ENCODE results near the gene NECAP2.
"Not testable (repeated sequence)": the region's sequence is repeated elsewhere in the genome, so short reads cannot be mapped to it uniquely, and the experiment has no call there.

Gene NECAP2

GRCh38 chr1:16430606-16431005 lies 9.9 kb upstream of the NECAP2 start:
- no peak for DNase-seq

GRCh38 chr1:16433030-16433429 lies 7.5 kb upstream of the NECAP2 start:
- no peak for DNase-seq

- DNase-seq: no peak
These were observed 6.5 kb upstream of the NECAP2 start for GRCh38 chr1:16434007-16434406.

- DNase-seq: no peak
These were observed 6.0 kb upstream of the NECAP2 start for GRCh38 chr1:16434501-16434900.

- DNase-seq: no peak
These were observed 3.5 kb upstream of the NECAP2 start, which contains the start of gene SPATA21 for GRCh38 chr1:16436946-16437474. Gene SPATA21, minus strand, starts transcription at chr1:16437424. Its CDS starts 6,053 bp downstream, at chr1:16431371.

- no peak for DNase-seq
These were observed 2.0 kb upstream of the NECAP2 start for GRCh38 chr1:16438516-16438915.

GRCh38 chr1:16438924-16439323 lies 1.6 kb upstream of the NECAP2 start:
- DNase-seq: no peak

GRCh38 chr1:16440131-16440469 lies 424 bp upstream of the NECAP2 start:
- DNase-seq: no peak

- no peak for DNase-seq
These were observed 750 bp downstream of the NECAP2 start for GRCh38 chr1:16441282-16441665.

- DNase-seq: no peak
These were observed 1.7 kb downstream of the NECAP2 start for GRCh38 chr1:16442265-16442664.

GRCh38 chr1:16442941-16443340 lies 2.4 kb downstream of the NECAP2 start:
- DNase-seq: no peak

GRCh38 chr1:16443975-16444770 lies 3.6 kb downstream of the NECAP2 start:
- DNase-seq: no peak

- DNase-seq: no peak
These were observed 4.5 kb downstream of the NECAP2 start for GRCh38 chr1:16445052-16445451.

- DNase-seq: no peak
These were observed 5.6 kb downstream of the NECAP2 start for GRCh38 chr1:16446116-16446515.

GRCh38 chr1:16447641-16448040 lies 7.1 kb downstream of the NECAP2 start:
- no peak for DNase-seq

GRCh38 chr1:16449065-16449464 lies 8.5 kb downstream of the NECAP2 start:
- no peak for DNase-seq

- no peak for DNase-seq
These were observed 9.1 kb downstream of the NECAP2 start for GRCh38 chr1:16449666-16450065.

GRCh38 chr1:16450863-16451481 lies 10.4 kb downstream of the NECAP2 start:
- no peak for DNase-seq

GRCh38 chr1:16451841-16452528 lies 11.5 kb downstream of the NECAP2 start:
- DNase-seq: no peak

GRCh38 chr1:16454909-16455308 lies 14.4 kb downstream of the NECAP2 start:
- not testable (repeated sequence) for DNase-seq

GRCh38 chr1:16456151-16456550 lies 15.6 kb downstream of the NECAP2 start:
- DNase-seq: not testable (repeated sequence)

GRCh38 chr1:16458831-16459230 lies 18.3 kb downstream of the NECAP2 start:
- DNase-seq: no peak

GRCh38 chr1:16459352-16459925 lies 18.9 kb downstream of the NECAP2 start:
- no peak for DNase-seq
